ENCODE results near the gene YLPM1. TPM values are rescaled to one million over a fixed set of nuclear protein-coding genes. Genes with fewer than 3 reads are reported as not detected.

YLPM1 gene
- total and polyA plus RNA-seq, 2 donors (not counting 3 experiments of a cell fraction or from before 2014, with no cell fraction given): 14.9 to 85.7 TPM

DNA sequence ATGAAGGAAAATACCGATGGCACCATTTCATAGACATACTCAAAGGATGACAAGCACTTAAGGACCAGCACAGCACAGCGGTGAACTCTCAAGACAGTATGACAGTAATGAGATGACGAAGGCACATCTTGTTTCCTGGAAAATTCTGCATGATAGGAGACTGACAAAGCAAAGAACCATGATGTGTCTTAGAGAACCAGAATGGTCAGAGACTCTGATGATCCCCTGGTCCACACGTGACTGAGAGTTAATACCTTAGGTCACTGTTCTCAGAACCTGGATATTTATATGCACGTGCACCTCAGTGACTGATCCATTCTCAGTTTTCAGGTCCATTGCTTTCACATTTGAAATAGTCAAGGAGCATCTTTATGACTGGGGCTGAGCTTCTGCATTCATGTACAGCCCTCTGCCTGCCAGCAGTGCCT, 77.5 kb downstream of the YLPM1 start:
- H3K9me3 ChIP-seq (replicated peaks; ENCODE audit: control insufficient read depth, insufficient read depth, low read length): no peaks in the 10 kb centered on the region
- H3K9ac ChIP-seq (replicated peaks; ENCODE audit: extremely low read depth, insufficient read depth, low read length): no peak overlapping the region
- H3K4me2 ChIP-seq (ENCODE audit: insufficient read depth, low read length): no peak overlapping the region
- peaks cover 4 to 7% of the 10 kb centered on the region in 2 experiments for H3K36me3 ChIP-seq (ENCODE audit: control insufficient read depth in 2 of 2, extremely low read depth in 1 of 2, insufficient read depth in 2 of 2, low read length in 2 of 2)
- no peaks in the 10 kb centered on the region for H4K20me1 ChIP-seq (replicated peaks; ENCODE audit: control insufficient read depth, extremely low read depth, insufficient read depth, low read length)
- DNase-seq (ENCODE audit: low read depth, low spot score) (no peak), FAIRE-seq (no peak)
- no peaks in the 10 kb centered on the region for H3K4me1 ChIP-seq (ENCODE audit: control insufficient read depth, extremely low read depth, insufficient read depth, low read length)
- no peak overlapping the region for H3K27ac ChIP-seq (ENCODE audit: insufficient read depth, low read depth, low read length)
- dilution Hi-C loops (cut with MboI; ENCODE audit: extremely low pct_ligation_motif_present, low sequenced_read_pairs): no loop called here
- ChIA-PET POLR2A (no interaction called here), CTCF (no interaction called here)
- no peaks in the 10 kb centered on the region for H3K9me1 ChIP-seq (replicated peaks; ENCODE audit: control insufficient read depth, extremely low read depth, insufficient read depth, low read length)
- no peak overlapping the region for H3K4me3 ChIP-seq (replicated peaks in 1 of 3; ENCODE audit: insufficient read depth in 1 of 3, low read depth in 1 of 3, low read length in 3 of 3)
- H3K79me2 ChIP-seq (ENCODE audit: control insufficient read depth, insufficient read depth, low read length): no peaks in the 10 kb centered on the region
- no peaks in the 10 kb centered on the region for H3K27me3 ChIP-seq (ENCODE audit: control insufficient read depth in 2 of 2, insufficient read depth in 2 of 2, low read length in 2 of 2)
- BruUV-seq (replicated peaks): no TSS peak
- intact Hi-C loops (cut with micrococcal nuclease): no loop called here
- TF ChIP-seq, protein P1, sequence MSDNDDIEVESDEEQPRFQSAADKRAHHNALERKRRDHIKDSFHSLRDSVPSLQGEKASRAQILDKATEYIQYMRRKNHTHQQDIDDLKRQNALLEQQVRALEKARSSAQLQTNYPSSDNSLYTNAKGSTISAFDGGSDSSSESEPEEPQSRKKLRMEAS (IDR thresholded peaks at IDR 0.05; ENCODE audit: insufficient read depth, insufficient read length): no peak
- TF ChIP-seq GATA2 (IDR thresholded peaks at IDR 0.05; ENCODE audit: insufficient read depth, insufficient read length, low read depth, low read length) (no peak), POLR2AphosphoS5 (IDR thresholded peaks at IDR 0.05; ENCODE audit: insufficient read depth, low read depth, low read length) (no peak), EZH2 (IDR thresholded peaks at IDR 0.05; ENCODE audit: borderline replicate concordance, low read depth, low read length, severe bottlenecking) (no peak), MYC (IDR thresholded peaks at IDR 0.05; ENCODE audit: low read depth, low read length) (no peak), FOS (IDR thresholded peaks at IDR 0.05; ENCODE audit: borderline replicate concordance, insufficient read depth, low read length) (no peak), JUN (IDR thresholded peaks at IDR 0.05; ENCODE audit: borderline replicate concordance, insufficient read depth, insufficient read length, low read depth) (no peak), POLR2A (IDR thresholded peaks at IDR 0.05; ENCODE audit: low read depth, low read length) (no peak)
- TF ChIP-seq, protein P2, sequence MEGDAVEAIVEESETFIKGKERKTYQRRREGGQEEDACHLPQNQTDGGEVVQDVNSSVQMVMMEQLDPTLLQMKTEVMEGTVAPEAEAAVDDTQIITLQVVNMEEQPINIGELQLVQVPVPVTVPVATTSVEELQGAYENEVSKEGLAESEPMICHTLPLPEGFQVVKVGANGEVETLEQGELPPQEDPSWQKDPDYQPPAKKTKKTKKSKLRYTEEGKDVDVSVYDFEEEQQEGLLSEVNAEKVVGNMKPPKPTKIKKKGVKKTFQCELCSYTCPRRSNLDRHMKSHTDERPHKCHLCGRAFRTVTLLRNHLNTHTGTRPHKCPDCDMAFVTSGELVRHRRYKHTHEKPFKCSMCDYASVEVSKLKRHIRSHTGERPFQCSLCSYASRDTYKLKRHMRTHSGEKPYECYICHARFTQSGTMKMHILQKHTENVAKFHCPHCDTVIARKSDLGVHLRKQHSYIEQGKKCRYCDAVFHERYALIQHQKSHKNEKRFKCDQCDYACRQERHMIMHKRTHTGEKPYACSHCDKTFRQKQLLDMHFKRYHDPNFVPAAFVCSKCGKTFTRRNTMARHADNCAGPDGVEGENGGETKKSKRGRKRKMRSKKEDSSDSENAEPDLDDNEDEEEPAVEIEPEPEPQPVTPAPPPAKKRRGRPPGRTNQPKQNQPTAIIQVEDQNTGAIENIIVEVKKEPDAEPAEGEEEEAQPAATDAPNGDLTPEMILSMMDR (IDR thresholded peaks at IDR 0.05; ENCODE audit: extremely low read depth in 1 of 2, insufficient read depth in 1 of 2, low read depth in 1 of 2, low read length in 2 of 2): no peak
- H2AFZ ChIP-seq (ENCODE audit: low read depth, low read length): no peak overlapping the region
